Left lung (tissue), 10 donors: ENCODE results near the gene DRAM1. TPM values are rescaled to one million over a fixed set of nuclear protein-coding genes. Genes with fewer than 3 reads are reported as not detected.

Experiments
- ATAC-seq: fragments of 200-7000 bp; cut with Tn5 transposase; one replicate; pipeline ENCODE4 v1.9.1; 2020; ENCODE audit warnings: moderate library complexity
- DNase-seq, 4 donors: peaks; one replicate each; pipeline ENCODE4 v3.0.0-alpha.2; 2013 to 2020
- H3K27ac ChIP-seq, 2 donors: fragments of 200-600 bp; sonication (generic) in 1 of 2; one replicate each; pipeline versions ENCODE4 v1.5.0 to v1.8.0; 2020 to 2021
- H3K27me3 ChIP-seq, 2 donors: fragments of 200-600 bp; sonication (generic) in 1 of 2; one replicate each; pipeline versions ENCODE4 v1.5.0 to v1.8.0; 2020 to 2021
- H3K36me3 ChIP-seq, 2 donors: fragments of 200-600 bp; sonication (generic) in 1 of 2; one replicate each; pipeline versions ENCODE4 v1.5.0 to v1.8.0; 2020 to 2021
- H3K4me1 ChIP-seq, 2 donors: fragments of 200-600 bp; one replicate each; pipeline ENCODE4 v1.8.0; 2021
- H3K4me3 ChIP-seq, 2 donors: fragments of 200-600 bp; sonication (generic) in 1 of 2; one replicate each; pipeline versions ENCODE4 v1.5.0 to v1.8.0; 2020 to 2021; ENCODE audit warnings: mild to moderate bottlenecking in 1 of 2
- H3K9me3 ChIP-seq, 2 donors: fragments of 200-600 bp; sonication (generic) in 1 of 2; one replicate each; pipeline versions ENCODE4 v1.5.0 to v1.8.0; 2020 to 2021
- intact Hi-C, 2 donors: fragments of 100-400 bp; cut with DNase I; formaldehyde crosslinking; loops; one replicate each; pipeline versions ENCODE4 v1.11.2 to v1.14.2; 2022
- polyA plus RNA-seq, 6 donors: library from polyadenylated mRNA; unstranded; fragments of 120-200 nt; gene quantifications; one replicate each; pipeline ENCODE4 v1.2.1, GENCODE V29; 2013; ENCODE audit not compliant: insufficient read length in 6 of 6
- total RNA-seq, 2 donors: library from RNA; stranded (reverse); fragmentation: NEBNext Ultra II Directional; extraction: Animal tissue kit (Norgen Biotek cat#: 25700); gene quantifications; one replicate each; pipeline ENCODE4 v1.2.1, GENCODE V29; 2021
- TF ChIP-seq, protein P1 (sequence below), 2 donors: fragments of 200-600 bp; sonication (generic) in 1 of 2; IDR thresholded peaks; one replicate each; pipeline versions ENCODE4 v1.5.0 to v1.8.0; 2021; ENCODE audit warnings: antibody characterized with exemption in 2 of 2
- donor health status: DM: no; HTN: yes; CAD: no.
- donor health status: DM: no; HTN: no; CAD: no.

Gene DRAM1
- total and polyA plus RNA-seq, 8 donors: 19.6 to 167 (median 26.4) TPM

DNA sequence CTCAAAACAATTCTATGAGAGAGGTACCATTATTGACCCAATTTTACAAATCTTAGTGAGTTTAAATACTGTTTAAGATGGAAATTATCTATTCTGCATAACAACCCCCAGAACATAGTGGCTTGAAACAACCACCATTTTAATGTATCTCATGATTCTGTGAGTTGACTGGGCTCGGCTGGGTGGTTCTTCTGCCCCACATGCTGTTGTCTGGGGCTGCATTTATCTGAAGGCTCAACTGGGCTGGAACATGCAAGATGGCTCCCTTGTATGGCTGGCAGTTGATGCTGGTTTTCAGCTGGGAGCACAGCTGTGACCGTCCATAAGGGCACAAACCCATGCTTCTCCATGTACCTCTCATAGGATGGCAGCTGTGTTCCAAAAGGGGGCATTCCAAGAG lies 82.2 kb downstream of the DRAM1 start:
- Histone ChIP-seq H3K27ac (no peak overlapping the region), H3K4me3 (no peak overlapping the region), H3K9me3 (peaks cover 0 to 5% of the 10 kb centered on the region in 2 donors), H3K4me1 (no peaks in the 10 kb centered on the region), H3K36me3 (no peaks in the 10 kb centered on the region), H3K27me3 (no peaks in the 10 kb centered on the region)
- TF ChIP-seq, protein P1, sequence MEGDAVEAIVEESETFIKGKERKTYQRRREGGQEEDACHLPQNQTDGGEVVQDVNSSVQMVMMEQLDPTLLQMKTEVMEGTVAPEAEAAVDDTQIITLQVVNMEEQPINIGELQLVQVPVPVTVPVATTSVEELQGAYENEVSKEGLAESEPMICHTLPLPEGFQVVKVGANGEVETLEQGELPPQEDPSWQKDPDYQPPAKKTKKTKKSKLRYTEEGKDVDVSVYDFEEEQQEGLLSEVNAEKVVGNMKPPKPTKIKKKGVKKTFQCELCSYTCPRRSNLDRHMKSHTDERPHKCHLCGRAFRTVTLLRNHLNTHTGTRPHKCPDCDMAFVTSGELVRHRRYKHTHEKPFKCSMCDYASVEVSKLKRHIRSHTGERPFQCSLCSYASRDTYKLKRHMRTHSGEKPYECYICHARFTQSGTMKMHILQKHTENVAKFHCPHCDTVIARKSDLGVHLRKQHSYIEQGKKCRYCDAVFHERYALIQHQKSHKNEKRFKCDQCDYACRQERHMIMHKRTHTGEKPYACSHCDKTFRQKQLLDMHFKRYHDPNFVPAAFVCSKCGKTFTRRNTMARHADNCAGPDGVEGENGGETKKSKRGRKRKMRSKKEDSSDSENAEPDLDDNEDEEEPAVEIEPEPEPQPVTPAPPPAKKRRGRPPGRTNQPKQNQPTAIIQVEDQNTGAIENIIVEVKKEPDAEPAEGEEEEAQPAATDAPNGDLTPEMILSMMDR (IDR thresholded peaks at IDR 0.05): no peak
- intact Hi-C loops: no loop called here
- DNase-seq (no peak), ATAC-seq (no peak)

DNA sequence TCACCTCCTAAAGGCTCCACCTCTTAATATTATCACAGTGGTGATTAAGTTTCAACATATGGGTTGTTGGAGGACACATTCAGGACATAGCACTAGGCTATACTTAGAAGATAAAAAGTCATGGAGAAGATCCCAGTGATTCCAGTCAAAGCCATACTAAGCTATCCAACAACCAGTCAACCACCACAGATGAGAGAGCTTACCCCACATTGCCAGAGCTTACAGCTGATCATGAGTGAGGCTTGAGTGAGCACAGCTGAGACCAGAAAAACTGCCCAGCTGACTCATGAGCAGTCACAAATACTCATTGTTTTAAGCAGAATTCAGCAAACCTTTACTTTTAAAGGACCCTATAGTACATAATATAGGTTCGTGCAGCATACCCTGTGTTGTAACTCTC lies 85.1 kb downstream of the DRAM1 start:
- Histone ChIP-seq H3K4me3 (no peak overlapping the region), H3K9me3 (peaks cover 0 to 5% of the 10 kb centered on the region in 2 donors), H3K27ac (peak overlapping the region in 1 of 2 donors; percentile 30), H3K36me3 (no peaks in the 10 kb centered on the region), H3K27me3 (no peaks in the 10 kb centered on the region), H3K4me1 (no peaks in the 10 kb centered on the region)
- DNase-seq: peak in 3 of 4 donors; percentile 42 to 63 (median 51)
- TF ChIP-seq, protein P1 (IDR thresholded peaks at IDR 0.05): no peak
- peak; percentile 76 for ATAC-seq
- intact Hi-C loops: no loop called here

DNA sequence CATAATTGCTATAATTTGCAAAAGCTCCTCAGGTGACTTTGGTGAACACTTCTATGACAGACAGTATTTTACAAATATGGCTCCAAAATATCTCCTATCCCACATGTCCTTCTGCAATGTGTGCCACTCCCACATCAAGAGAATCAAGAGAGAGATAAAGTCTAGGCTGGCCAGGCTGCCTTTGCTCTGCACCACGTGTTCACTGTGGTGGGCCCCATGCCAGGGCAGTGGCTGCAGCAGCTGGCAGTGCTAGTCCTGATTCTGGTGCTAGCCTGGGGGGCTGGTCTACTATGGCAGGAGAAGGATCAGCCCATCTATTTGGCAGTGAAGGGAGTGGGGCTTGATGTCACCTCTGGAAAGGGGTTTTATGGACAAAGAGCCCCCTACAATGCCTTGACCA lies 86.3 kb downstream of the DRAM1 start:
- no peak overlapping the region for H3K27ac ChIP-seq
- H3K36me3 ChIP-seq: no peaks in the 10 kb centered on the region
- H3K27me3 ChIP-seq: no peaks in the 10 kb centered on the region
- no peaks in the 10 kb centered on the region for H3K4me1 ChIP-seq
- TF ChIP-seq, protein P1 (IDR thresholded peaks at IDR 0.05): no peak
- DNase-seq (no peak), ATAC-seq (no peak)
- intact Hi-C loops: no loop called here
- no peak overlapping the region for H3K4me3 ChIP-seq
- peaks cover 0 to 5% of the 10 kb centered on the region in 2 donors for H3K9me3 ChIP-seq

DNA sequence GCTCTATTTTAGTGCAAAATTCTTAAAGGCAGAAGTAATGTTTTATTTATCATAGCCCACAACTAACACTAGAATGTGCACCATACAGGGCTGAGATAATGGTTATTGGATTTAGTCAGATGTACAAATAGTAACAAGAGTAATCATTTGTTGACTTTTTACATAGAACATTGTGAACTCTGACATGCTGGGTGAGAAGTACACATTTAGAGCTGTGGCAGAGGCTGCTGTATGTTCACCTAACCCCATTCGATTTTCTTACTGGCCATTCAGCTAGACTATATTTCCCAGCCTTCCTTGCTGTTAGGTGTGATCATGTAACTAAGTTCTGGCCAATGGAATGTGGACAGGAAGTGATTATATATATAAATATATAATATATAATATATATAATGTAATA lies 89.1 kb downstream of the DRAM1 start:
- intact Hi-C loops: no loop called here
- TF ChIP-seq, protein P1 (IDR thresholded peaks at IDR 0.05): no peak
- H3K36me3 ChIP-seq: no peaks in the 10 kb centered on the region
- DNase-seq (no peak), ATAC-seq (no peak)
- no peaks in the 10 kb centered on the region for H3K27me3 ChIP-seq
- H3K9me3 ChIP-seq: no peaks in the 10 kb centered on the region
- no peak overlapping the region for H3K4me3 ChIP-seq
- no peaks in the 10 kb centered on the region for H3K4me1 ChIP-seq
- no peak overlapping the region for H3K27ac ChIP-seq

DNA sequence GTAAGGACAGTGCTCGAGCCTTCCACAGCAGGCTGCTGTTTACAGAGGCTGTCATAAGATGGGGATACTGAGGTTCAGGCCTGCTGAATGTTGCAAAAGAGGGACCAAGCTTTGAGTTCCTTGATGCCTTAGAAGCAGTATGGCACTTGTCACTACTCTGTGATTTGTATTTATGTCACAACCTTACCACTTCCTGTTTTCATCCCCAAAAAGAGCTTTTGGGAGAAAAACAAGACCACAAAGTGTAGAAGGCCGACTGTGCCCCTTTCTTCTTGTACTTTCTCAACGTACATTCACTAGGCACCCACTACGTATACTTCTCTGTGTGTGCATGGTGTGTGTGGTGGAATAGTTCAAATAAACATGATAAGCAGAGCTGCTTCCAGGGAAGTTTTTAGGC lies 90.1 kb downstream of the DRAM1 start:
- TF ChIP-seq, protein P1 (IDR thresholded peaks at IDR 0.05): no peak
- Histone ChIP-seq H3K27ac (no peak overlapping the region), H3K36me3 (no peaks in the 10 kb centered on the region), H3K4me3 (no peak overlapping the region), H3K4me1 (no peaks in the 10 kb centered on the region), H3K27me3 (no peaks in the 10 kb centered on the region), H3K9me3 (no peaks in the 10 kb centered on the region)
- intact Hi-C loops: no loop called here
- ATAC-seq (no peak), DNase-seq (no peak)
